HepG2 (cell line): Measurements from ENCODE around the gene UBR3. TPM values are rescaled to one million over a fixed set of nuclear protein-coding genes. Genes with fewer than 3 reads are reported as not detected.

ENCODE experiments used
- BRD4 ChIP-seq: sonication (generic); formaldehyde crosslinking; IDR thresholded peaks from 2 replicates; pipeline ENCODE4 v1.4.0; 2020; ENCODE audit warnings: missing genetic modification reagents
- CAMTA2 ChIP-seq: sonication (generic); formaldehyde crosslinking; IDR thresholded peaks from 2 replicates; pipeline ENCODE4 v1.4.0; 2020; ENCODE audit warnings: mild to moderate bottlenecking, missing genetic modification reagents, borderline replicate concordance
- MEIS2 ChIP-seq: sonication (generic); formaldehyde crosslinking; IDR thresholded peaks from 2 replicates; pipeline ENCODE4 v1.9.0; 2021; ENCODE audit warnings: mild to moderate bottlenecking, missing genetic modification reagents
- POLR2A ChIP-seq, 2 experiments: IDR thresholded peaks; 2 replicates each; pipeline ENCODE4 v1.6.1; 2011; ENCODE audit warnings: low read depth in 2 of 2, low read length in 2 of 2, mild to moderate bottlenecking in 1 of 2, moderate library complexity in 1 of 2; ENCODE audit not compliant: insufficient read depth in 1 of 2
- REST ChIP-seq, 2 experiments: IDR thresholded peaks; 2 replicates each; pipeline ENCODE4 v1.6.1; 2011 to 2012; ENCODE audit warnings: low read length in 2 of 2, borderline replicate concordance in 1 of 2, low read depth in 1 of 2, mild to moderate bottlenecking in 1 of 2, moderate library complexity in 1 of 2
- SALL2 ChIP-seq: sonication (generic); formaldehyde crosslinking; IDR thresholded peaks from 2 replicates; pipeline ENCODE4 v1.8.1; 2023; ENCODE audit warnings: mild to moderate bottlenecking, missing genetic modification reagents, inconsistent platforms
- SKIL ChIP-seq: sonication (generic); formaldehyde crosslinking; IDR thresholded peaks from 2 replicates; pipeline ENCODE4 v1.8.0; 2022; ENCODE audit warnings: missing genetic modification reagents, mild to moderate bottlenecking, moderate library complexity, borderline replicate concordance
- SNAPC4 ChIP-seq: sonication (generic); formaldehyde crosslinking; IDR thresholded peaks from 2 replicates; pipeline ENCODE4 v1.4.0; 2020; ENCODE audit warnings: mild to moderate bottlenecking, missing genetic modification reagents
- ZBTB14 ChIP-seq: sonication (generic); formaldehyde crosslinking; IDR thresholded peaks from 2 replicates; pipeline ENCODE4 v1.4.0; 2020; ENCODE audit warnings: missing genetic modification reagents
- ZBTB25 ChIP-seq: IDR thresholded peaks from 2 replicates; pipeline ENCODE4 v1.6.1; 2018; ENCODE audit warnings: missing genetic modification reagents
- ZEB1 ChIP-seq: IDR thresholded peaks from 2 replicates; pipeline ENCODE4 v1.6.1; 2012; ENCODE audit warnings: mild to moderate bottlenecking, low read depth, inconsistent platforms; ENCODE audit not compliant: insufficient replicate concordance
- ZNF569 ChIP-seq: sonication (generic); formaldehyde crosslinking; IDR thresholded peaks from 2 replicates; pipeline ENCODE4 v1.5.0; 2020; ENCODE audit warnings: mild to moderate bottlenecking, missing genetic modification reagents, moderate library complexity, borderline replicate concordance
- ZNF780A ChIP-seq: sonication (generic); formaldehyde crosslinking; IDR thresholded peaks from 2 replicates; pipeline ENCODE4 v1.8.0; 2022; ENCODE audit warnings: mild to moderate bottlenecking, missing genetic modification reagents, moderate library complexity
- polyA plus RNA-seq, 8 experiments: library from polyadenylated mRNA; depleted of rRNA in 3 of 8; stranded (reverse) in 7 of 8; unstranded in 1 of 8; fragments of >200 nt; fragmentation: Illumina TruSeq in 4 of 8; extraction: Trizol in 4 of 8; gene quantifications; 2 replicates each; pipeline versions ENCODE4 v1.2.1 to v1.2.3, GENCODE V29; 2011 to 2016; ENCODE audit warnings: low read depth in 4 of 8, missing spikeins in 1 of 8, mixed read lengths in 1 of 8; ENCODE audit not compliant: insufficient read depth in 1 of 8
- total RNA-seq, 5 experiments: library from RNA; depleted of rRNA; stranded (reverse); fragments of >200 nt; fragmentation: Illumina TruSeq; extraction: Trizol; gene quantifications; 2 replicates each; pipeline ENCODE4 v1.2.3, GENCODE V29; 2016; ENCODE audit warnings: low read depth in 1 of 5

Gene UBR3
- total and polyA plus RNA-seq, 2 of the 13 experiments (the other 11 are each of a cell fraction or from before 2014, with no cell fraction given), result 15.1 to 28.0 TPM

GRCh38 chr2:169824373-169825333, 2.6 kb upstream of the UBR3 start, which contains the start of gene METTL5 (continued):
- TF ChIP-seq ZBTB25 (CRISPR knock-in tag) (no peak; the same call in 1 of the 2 replicates), POLR2A (IDR thresholded peaks at IDR 0.05; ENCODE audit: insufficient read depth in 1 of 2, low read depth in 2 of 2, low read length in 2 of 2) (peak; percentile 84 to 98), MEIS2 (CRISPR knock-in tag) (peak; percentile 92), SNAPC4 (no peak), ZNF569 (CRISPR knock-in tag) (no peak; the same call in 1 of the 2 replicates), SALL2 (CRISPR knock-in tag) (peak; percentile 100), SKIL (no peak), ZBTB14 (CRISPR knock-in tag) (peak; percentile 63; the same call in 1 of the 2 replicates), CAMTA2 (no peak), ZEB1 (no peak), BRD4 (CRISPR knock-in tag) (peak; percentile 93; the same call in 1 of the 2 replicates), REST (IDR thresholded peaks at IDR 0.05; ENCODE audit: borderline replicate concordance in 1 of 2, low read depth in 1 of 2, low read length in 2 of 2) (no peak; a peak in 1 of 4 replicates), ZNF780A (CRISPR knock-in tag) (no peak)
